ENCODE data around the gene SLC25A13.

The SLC25A13 gene

DNA sequence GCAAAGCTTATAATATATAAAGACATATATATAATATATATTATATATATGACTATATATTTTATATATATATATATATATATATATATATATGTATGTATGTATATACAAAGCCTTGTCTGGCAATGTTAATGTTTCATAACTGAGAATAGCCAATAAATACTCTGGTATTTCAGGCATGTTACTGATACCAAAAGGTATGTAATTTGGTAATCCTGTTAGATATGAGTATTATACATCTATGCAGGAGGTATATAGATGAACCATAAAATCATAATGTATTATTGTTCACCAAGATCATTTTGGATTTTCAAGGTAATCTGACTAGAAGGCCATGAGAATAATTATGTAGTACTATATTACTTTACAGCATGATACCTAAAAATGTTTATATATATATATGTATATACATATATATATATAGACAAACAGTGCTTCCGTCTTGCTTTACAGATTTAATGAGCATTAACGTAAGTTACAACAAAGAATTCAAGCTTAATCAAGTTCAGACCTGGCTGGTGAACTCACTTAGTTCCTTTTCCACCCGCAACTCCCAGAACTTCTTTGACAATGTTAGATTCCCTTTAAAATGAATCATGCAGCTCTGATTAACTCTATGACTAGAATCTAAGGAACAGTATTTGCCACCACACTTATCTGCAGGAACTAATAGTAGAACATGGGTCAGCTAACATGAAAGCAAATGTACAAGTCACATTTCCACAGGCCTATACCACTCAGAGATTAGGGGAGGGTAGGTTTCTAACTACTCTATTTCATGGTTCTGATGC lies 82.7 kb downstream of the SLC25A13 start:
- no peak for DNase-seq

- no peak for DNase-seq
These were observed 83.4 kb downstream of the SLC25A13 start for GRCh38 chr7:96238474-96238873.

- no peak for DNase-seq
These were observed 84.9 kb downstream of the SLC25A13 start for GRCh38 chr7:96237040-96237439.

DNA sequence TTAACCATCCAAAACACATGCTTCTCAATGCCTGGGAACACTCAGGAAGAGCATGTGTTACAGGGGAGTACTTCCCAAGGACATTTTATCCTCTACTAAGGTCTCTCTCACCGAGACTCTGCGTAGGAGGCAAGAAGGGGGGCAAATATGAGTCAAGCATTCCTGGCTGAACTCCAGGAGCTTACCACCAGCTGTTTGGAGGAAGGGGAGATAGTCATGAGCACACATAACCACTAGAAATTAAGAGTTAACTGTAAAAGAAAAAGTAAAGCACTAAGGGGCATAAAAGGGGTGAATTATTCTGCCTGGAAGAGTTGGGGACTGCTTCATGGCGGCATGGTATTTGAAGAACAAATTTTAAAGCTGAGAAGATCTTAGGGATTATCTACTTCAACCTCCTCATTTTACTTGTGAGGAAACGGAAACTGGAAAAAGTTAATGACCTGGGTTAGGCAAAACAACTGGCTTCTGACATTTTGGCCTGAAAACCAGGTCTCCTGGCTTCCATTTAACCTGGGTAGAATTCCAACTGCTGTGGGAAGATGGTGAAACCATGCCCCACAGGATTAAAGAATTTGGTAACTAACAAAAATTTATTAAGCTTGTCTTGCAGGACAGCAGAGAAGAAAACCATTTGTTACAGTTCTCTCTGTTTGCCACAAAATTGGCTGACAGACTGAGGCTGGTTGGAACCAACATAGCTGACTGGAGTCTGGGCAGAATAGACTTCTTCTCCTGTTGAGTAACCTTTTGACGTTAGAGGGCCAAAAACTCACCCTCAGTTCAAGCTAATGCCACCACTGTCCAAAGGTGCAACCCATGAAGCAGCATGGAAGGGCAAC lies 85.5 kb downstream of the SLC25A13 start:
- DNase-seq: no peak

GRCh38 chr7:96235281-96235680 lies 86.6 kb downstream of the SLC25A13 start:
- no peak for DNase-seq

- no peak for DNase-seq
These were observed 88.3 kb downstream of the SLC25A13 start for GRCh38 chr7:96233528-96234154.

GRCh38 chr7:96233084-96233483 lies 88.8 kb downstream of the SLC25A13 start:
- no peak for DNase-seq

DNA sequence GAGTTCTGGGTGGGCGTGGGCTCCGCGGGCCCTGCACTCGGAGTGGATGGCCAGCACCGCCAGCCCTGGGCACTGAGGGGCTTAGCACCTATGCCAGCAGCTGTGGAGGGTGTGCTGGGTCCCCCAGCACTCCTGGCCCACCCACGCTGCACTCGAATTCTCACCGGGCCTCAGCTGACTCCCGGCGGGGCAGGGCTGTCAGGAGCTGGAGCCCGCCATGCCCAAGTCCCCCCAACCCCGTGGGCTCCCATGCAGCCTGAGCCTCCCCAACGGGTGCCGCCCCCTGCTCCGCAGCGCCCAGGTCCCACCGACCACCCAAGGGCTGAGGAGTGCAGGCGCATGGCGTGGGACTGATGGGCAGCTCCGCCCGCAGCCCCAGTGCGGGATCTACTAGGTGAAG lies 93.1 kb downstream of the SLC25A13 start:
- DNase-seq: no peak

DNA sequence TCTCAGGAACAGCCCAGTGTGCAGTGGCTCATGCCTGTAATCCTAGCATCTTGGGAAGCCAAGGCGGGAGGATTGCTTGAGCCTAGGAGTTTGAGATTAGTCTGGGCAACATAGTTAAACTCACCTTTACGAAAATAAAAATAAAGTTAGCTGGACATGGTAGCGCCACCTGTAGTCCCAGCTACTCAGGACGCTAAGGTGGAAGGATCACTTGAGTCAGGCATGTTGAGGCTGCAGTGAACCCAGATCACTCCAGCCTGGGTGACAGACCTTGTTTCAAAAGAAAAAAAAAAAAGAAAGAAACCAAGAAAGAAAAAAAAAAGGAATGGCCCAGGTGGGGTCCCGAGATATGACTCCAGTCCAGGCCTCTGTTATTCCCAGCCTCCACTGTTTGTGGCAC lies 96.6 kb downstream of the SLC25A13 start:
- DNase-seq: no peak

DNA sequence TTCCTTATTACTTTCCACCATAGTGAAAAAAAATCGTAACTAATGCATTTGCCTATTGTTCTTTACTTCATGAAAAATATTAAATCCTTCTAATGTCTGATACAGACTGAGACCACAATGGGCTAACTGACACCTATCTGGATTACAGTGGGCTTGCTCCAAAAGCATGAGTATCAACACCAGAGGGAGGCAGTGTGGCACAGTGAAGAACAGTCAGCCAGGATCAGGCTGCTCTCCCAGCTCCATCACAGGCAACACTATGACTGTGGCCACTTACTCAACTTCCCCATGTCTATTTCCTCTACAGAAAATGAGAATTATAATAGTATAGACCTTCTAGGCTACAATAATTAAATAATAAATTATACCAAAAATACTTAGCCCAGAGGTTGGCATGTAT lies 97.2 kb downstream of the SLC25A13 start:
- no peak for DNase-seq

DNA sequence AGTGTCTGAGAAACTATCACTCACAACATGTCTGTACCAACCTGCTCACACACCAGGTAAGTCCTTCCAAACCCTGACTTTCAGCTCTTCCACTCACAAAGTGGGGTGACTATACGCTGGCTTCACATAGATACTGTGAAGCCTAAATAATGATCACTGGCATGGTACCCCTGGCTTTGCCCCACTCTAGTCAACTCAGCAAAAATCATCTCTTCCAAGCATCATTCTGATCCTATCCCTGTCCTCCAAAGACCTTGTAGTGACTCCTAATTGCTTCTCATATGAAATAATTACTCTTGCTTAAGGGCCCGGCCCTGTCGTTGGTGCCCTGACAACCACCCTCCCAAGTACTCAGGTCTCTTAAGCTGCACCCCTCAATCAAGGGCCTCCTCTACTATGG lies 97.8 kb downstream of the SLC25A13 start:
- no peak for DNase-seq

- DNase-seq: no peak
These were observed 100.0 kb downstream of the SLC25A13 start for GRCh38 chr7:96221888-96222287.

- no peak for DNase-seq
These were observed 102.3 kb downstream of the SLC25A13 start for GRCh38 chr7:96219378-96220130.

- DNase-seq: no peak
These were observed 103.1 kb downstream of the SLC25A13 start for GRCh38 chr7:96218664-96219243.

DNA sequence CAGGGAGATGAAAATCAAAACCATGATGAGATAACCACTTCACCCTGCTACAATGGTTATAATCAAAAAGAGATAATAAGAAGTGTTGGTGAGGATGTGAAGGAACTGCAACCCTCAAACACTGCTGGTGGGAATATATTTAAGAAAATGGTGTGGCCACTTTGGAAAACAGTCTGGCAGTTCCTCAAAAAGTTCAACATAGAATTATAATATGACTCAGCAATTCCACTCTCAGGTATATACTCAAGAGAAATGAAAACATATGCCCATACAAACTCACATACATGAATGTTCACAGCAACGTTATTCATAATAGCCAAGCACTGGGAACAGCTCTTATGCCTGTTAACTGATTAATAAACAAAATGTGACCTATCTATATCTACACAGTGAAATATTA lies 104.8 kb downstream of the SLC25A13 start:
- DNase-seq: no peak

DNA sequence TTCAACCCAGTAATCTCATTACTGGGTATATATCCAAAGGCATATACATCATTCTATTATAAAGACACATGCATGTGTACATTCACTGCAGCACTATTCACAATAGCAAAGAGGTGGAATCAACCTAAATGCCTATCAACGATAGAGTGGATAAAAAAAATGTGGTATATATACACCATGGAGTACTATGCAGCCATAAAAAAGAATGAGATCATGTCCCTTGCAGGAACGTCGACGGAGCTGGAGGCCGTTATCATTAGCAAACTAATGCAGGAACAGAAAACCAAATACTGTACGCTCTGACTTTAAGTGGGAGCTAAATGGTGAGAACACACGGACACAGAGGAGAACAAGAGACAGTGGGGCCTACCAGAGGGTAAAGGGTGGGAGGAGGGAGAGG lies 105.5 kb downstream of the SLC25A13 start:
- no peak for DNase-seq

GRCh38 chr7:96212474-96212873 lies 109.4 kb downstream of the SLC25A13 start:
- DNase-seq: no peak

DNA sequence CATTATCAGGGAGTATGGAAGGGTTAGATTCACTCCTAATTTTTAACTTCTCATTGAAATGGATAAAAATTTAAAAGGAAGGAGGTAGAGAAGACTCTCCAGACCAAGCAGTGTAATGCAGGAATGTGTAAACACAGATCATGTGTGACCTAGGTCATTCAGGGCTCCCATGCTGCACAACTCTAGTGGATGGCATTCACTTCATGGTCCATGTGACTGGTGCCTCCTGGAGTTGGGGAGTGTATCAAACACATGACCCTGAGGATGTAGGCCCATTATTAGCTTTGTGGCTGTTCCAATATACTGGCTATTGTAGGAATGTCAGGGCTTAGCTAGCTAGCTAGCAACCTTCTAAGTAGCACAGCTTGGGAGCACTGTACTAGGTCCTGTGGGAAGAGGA lies 109.9 kb downstream of the SLC25A13 start:
- no peak for DNase-seq

DNA sequence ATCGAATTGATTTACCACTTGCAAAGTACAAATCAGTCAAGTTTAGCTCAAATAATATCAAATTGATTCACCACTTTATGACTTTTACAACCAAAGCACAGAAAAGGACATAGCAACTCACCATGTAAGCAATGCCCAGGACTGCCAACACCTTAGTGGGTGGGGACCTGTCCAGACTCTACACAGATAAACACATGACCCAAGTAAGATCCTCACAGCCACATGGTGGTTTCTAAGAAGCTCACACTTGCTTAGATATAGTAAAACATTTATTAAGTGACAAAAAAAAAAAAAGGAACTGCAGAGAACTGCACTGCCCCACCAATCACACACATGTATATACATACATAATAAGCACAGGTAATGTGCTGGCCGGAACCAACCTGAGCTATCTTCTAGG lies 116.2 kb downstream of the SLC25A13 start:
- no peak for DNase-seq

- no peak for DNase-seq
These were observed 117.3 kb downstream of the SLC25A13 start for GRCh38 chr7:96204601-96205000.

DNA sequence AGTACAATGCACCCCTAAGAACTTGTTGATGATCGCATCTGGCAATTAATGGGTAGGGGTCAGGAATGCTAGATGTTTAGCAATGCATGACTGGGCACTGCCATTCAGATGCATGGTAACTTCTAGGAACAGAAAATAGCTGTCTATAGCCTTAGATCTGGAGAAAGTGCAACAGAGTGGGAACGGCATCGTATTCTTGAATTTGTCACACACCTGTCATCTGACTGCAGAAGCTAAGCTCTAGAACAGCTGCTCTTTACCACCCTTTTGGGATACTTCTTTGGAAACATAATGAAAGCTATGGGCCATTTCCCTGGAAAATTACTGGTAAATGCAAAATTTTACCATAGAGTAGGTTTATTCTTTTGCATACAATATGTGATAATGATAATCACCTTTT lies 118.1 kb downstream of the SLC25A13 start:
- DNase-seq: no peak

GRCh38 chr7:96202102-96202501 lies 119.8 kb downstream of the SLC25A13 start:
- DNase-seq: no peak

DNA sequence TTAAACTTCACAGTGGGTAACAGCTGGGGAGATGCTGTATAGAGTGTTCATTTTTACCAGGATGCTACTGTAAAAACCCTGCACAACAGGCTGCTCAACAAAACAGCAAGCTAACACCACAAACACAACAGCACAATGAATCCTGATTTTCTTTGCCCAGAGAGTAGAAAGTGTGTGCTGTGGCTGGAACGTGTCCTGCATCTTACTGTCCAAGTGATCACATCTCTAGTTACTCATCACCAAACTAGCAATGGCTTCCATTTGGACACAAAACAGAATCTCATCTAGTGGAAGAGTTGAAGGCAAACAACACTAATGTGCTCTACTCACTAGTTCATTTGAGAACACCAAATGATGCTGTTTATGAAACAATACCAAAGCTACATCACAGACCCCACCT lies 121.2 kb downstream of the SLC25A13 start:
- DNase-seq: no peak

All from T-helper 9 cell (primary cell).